COLO668 (cell line): ENCODE measurements around the gene EXOC1L.

Experiments used
- DNase-seq: peaks from one replicate; lab custom pipeline; 2025; ENCODE audit not compliant: unreplicated experiment; lab: John Stamatoyannopoulos, UW

EXOC1L gene

GRCh38 chr4:55880652-55881280, 61.2 kb downstream of the EXOC1L start:
- DNase-seq, result no peak

GRCh38 chr4:55884093-55884850, 64.7 kb downstream of the EXOC1L start:
- no peak for DNase-seq

- DNase-seq, result no peak
These were observed 65.2 kb downstream of the EXOC1L start for GRCh38 chr4:55884851-55885219.
